ENCODE measurements around the gene ONECUT2. TPM values are rescaled to one million over a fixed set of nuclear protein-coding genes. Genes with fewer than 3 reads are reported as not detected.
A peak's percentile ranks its signal among the peaks of the same experiment; 100 is the strongest.

Gene ONECUT2
- polyA plus RNA-seq, 3 donors, result not detected

GRCh38 chr18:57461652-57462269 lies 26.6 kb downstream of the ONECUT2 start:
- Mint-ChIP-seq H3K27ac (no peak overlapping the region), H3K36me3 (no peaks in the 10 kb centered on the region), H3K27me3 (ENCODE audit: low read depth in 3 of 3) (peaks cover 9 to 27% (median 13%) of the 10 kb centered on the region in 3 donors), H3K4me3 (peak overlapping the region in 1 of 2 donors; percentile 26), H3K4me1 (no peaks in the 10 kb centered on the region), H3K9me3 (peaks cover 0 to 4% (median 0%) of the 10 kb centered on the region in 7 donors)
- H3K27ac ChIP-seq (ENCODE audit: low read depth in 1 of 2, low read length in 2 of 2), result no peak overlapping the region
- no peak overlapping the region for H2AFZ ChIP-seq (ENCODE audit: insufficient read depth, low read depth, low read length, poor library complexity, severe bottlenecking)
- H3K4me2 ChIP-seq (replicated peaks; ENCODE audit: extremely low read depth, low read length, poor library complexity, severe bottlenecking), result no peak overlapping the region
- 100% methylated on average over 2 of the region's 3 CpGs for WGBS (ENCODE audit: insufficient coverage)
- H3K4me3 ChIP-seq (replicated peaks in 1 of 3; ENCODE audit: low read depth in 2 of 3, low read length in 3 of 3), result no peak overlapping the region
- H4K20me1 ChIP-seq (ENCODE audit: insufficient read depth, low read length), result no peaks in the 10 kb centered on the region
- no peak overlapping the region for H3K9ac ChIP-seq (ENCODE audit: insufficient read depth, low read length, poor library complexity, severe bottlenecking)
- H3K4me1 ChIP-seq (ENCODE audit: control insufficient read depth in 1 of 2, insufficient read depth in 2 of 2, low read length in 2 of 2), result no peaks in the 10 kb centered on the region
- TF ChIP-seq, protein P1, sequence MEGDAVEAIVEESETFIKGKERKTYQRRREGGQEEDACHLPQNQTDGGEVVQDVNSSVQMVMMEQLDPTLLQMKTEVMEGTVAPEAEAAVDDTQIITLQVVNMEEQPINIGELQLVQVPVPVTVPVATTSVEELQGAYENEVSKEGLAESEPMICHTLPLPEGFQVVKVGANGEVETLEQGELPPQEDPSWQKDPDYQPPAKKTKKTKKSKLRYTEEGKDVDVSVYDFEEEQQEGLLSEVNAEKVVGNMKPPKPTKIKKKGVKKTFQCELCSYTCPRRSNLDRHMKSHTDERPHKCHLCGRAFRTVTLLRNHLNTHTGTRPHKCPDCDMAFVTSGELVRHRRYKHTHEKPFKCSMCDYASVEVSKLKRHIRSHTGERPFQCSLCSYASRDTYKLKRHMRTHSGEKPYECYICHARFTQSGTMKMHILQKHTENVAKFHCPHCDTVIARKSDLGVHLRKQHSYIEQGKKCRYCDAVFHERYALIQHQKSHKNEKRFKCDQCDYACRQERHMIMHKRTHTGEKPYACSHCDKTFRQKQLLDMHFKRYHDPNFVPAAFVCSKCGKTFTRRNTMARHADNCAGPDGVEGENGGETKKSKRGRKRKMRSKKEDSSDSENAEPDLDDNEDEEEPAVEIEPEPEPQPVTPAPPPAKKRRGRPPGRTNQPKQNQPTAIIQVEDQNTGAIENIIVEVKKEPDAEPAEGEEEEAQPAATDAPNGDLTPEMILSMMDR (IDR thresholded peaks at IDR 0.05), result no peak
- no peaks in the 10 kb centered on the region for H3K9me3 ChIP-seq (replicated peaks in 1 of 2; ENCODE audit: control insufficient read depth in 1 of 2, insufficient read depth in 1 of 2, low read length in 2 of 2)
- intact Hi-C loops (cut with micrococcal nuclease), result no loop called here
- no peaks in the 10 kb centered on the region for H3K79me2 ChIP-seq (ENCODE audit: insufficient read depth, low read length)
- no peaks in the 10 kb centered on the region for H3K36me3 ChIP-seq (replicated peaks in 1 of 2; ENCODE audit: control insufficient read depth in 1 of 2, insufficient read depth in 2 of 2, low read length in 2 of 2)
- H3K27me3 ChIP-seq (ENCODE audit: control insufficient read depth in 2 of 2, insufficient read depth in 2 of 2, low read length in 2 of 2), result peaks cover 0 to 7% of the 10 kb centered on the region in 2 donors
- DNase-seq, result no peak

DNA sequence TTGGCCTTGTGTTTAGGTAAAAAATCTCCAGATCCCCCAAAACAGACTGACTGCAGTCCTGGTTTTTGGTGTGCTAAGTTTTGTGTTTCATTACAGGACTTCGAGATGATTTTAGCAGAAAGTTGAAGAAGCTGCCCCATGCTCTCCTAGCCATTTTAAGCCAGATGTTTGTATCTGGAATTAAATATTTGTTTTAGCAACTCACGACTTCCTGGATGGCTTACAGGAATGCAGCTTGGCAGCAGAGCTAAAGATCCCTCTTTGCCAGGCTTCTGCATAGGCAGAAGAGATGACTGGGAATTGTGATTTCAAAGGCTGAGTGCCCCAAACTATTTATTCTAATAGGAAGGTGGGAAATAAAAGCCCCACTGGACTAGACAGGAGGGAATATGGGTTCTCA lies 31.1 kb downstream of the ONECUT2 start:
- H3K36me3 ChIP-seq (replicated peaks in 1 of 2; ENCODE audit: control insufficient read depth in 1 of 2, insufficient read depth in 2 of 2, low read length in 2 of 2), result no peaks in the 10 kb centered on the region
- H3K79me2 ChIP-seq (ENCODE audit: insufficient read depth, low read length), result no peaks in the 10 kb centered on the region
- no peak overlapping the region for H3K4me3 Mint-ChIP-seq
- TF ChIP-seq, protein P1 (IDR thresholded peaks at IDR 0.05), result no peak
- WGBS (ENCODE audit: insufficient coverage), result 83% methylated on average over 1 of the region's 2 CpGs
- peaks cover 0 to 3% of the 10 kb centered on the region in 2 donors for H3K27me3 ChIP-seq (ENCODE audit: control insufficient read depth in 2 of 2, insufficient read depth in 2 of 2, low read length in 2 of 2)
- peaks cover 0 to 5% (median 0%) of the 10 kb centered on the region in 7 donors for H3K9me3 Mint-ChIP-seq
- no peak overlapping the region for H3K9ac ChIP-seq (ENCODE audit: insufficient read depth, low read length, poor library complexity, severe bottlenecking)
- no peak for DNase-seq
- no peak overlapping the region for H2AFZ ChIP-seq (ENCODE audit: insufficient read depth, low read depth, low read length, poor library complexity, severe bottlenecking)
- H3K36me3 Mint-ChIP-seq, result no peaks in the 10 kb centered on the region
- H3K4me3 ChIP-seq (replicated peaks in 1 of 3; ENCODE audit: low read depth in 2 of 3, low read length in 3 of 3), result no peak overlapping the region
- H3K27me3 Mint-ChIP-seq (ENCODE audit: low read depth in 3 of 3), result peaks cover 12 to 23% (median 23%) of the 10 kb centered on the region in 3 donors
- intact Hi-C loops (cut with micrococcal nuclease), result no loop called here
- no peaks in the 10 kb centered on the region for H3K4me1 Mint-ChIP-seq
- no peak overlapping the region for H3K4me2 ChIP-seq (replicated peaks; ENCODE audit: extremely low read depth, low read length, poor library complexity, severe bottlenecking)
- H3K27ac Mint-ChIP-seq, result no peak overlapping the region
- no peaks in the 10 kb centered on the region for H3K9me3 ChIP-seq (replicated peaks in 1 of 2; ENCODE audit: control insufficient read depth in 1 of 2, insufficient read depth in 1 of 2, low read length in 2 of 2)
- no peak overlapping the region for H3K27ac ChIP-seq (ENCODE audit: low read depth in 1 of 2, low read length in 2 of 2)
- H4K20me1 ChIP-seq (ENCODE audit: insufficient read depth, low read length), result no peaks in the 10 kb centered on the region
- H3K4me1 ChIP-seq (ENCODE audit: control insufficient read depth in 1 of 2, insufficient read depth in 2 of 2, low read length in 2 of 2), result no peaks in the 10 kb centered on the region
